HEK293 (cell line): Measurements from ENCODE around the gene ARMH4.

Experiments used
- CTCF ChIP-seq: fragments of 450-650 bp; formaldehyde crosslinking; IDR thresholded peaks from 2 replicates; pipeline ENCODE4 v1.5.1; 2016; ENCODE audit warnings: missing biosample characterization, missing genetic modification characterization
- SP2 ChIP-seq: fragments of 450-650 bp; formaldehyde crosslinking; IDR thresholded peaks from 2 replicates; pipeline ENCODE4 v1.5.1; 2016; ENCODE audit warnings: missing biosample characterization, missing genetic modification characterization
- ZBTB10 ChIP-seq: fragments of 450-650 bp; formaldehyde crosslinking; IDR thresholded peaks from 2 replicates; pipeline ENCODE4 v1.5.1; 2016; ENCODE audit warnings: missing biosample characterization, missing genetic modification characterization
- ZNF274 ChIP-seq, 2 experiments: fragments of 200-500 bp in 1 of 2; fragments of 450-650 bp in 1 of 2; sonication (Bioruptor generic) in 1 of 2; formaldehyde crosslinking in 1 of 2; IDR thresholded peaks; 2 replicates each; pipeline versions ENCODE4 v1.5.1 to v1.6.1; 2014 to 2016; ENCODE audit warnings: borderline replicate concordance in 1 of 2, inconsistent platforms in 1 of 2, low read length in 1 of 2, missing biosample characterization in 1 of 2, missing genetic modification characterization in 1 of 2
- ZNF341 ChIP-seq: fragments of 450-650 bp; formaldehyde crosslinking; IDR thresholded peaks from 2 replicates; pipeline ENCODE4; 2016; ENCODE audit warnings: low read depth, missing biosample characterization, missing genetic modification characterization
- ZNF704 ChIP-seq: fragments of 450-650 bp; formaldehyde crosslinking; IDR thresholded peaks from 2 replicates; pipeline ENCODE4 v1.5.1; 2016; ENCODE audit warnings: missing biosample characterization, missing genetic modification characterization

- TF ChIP-seq SP2 (tag by site-specific recombination) (no peak), ZNF274 (IDR thresholded peaks at IDR 0.05; ENCODE audit: low read length) (no peak), ZNF274 (tag by site-specific recombination; IDR thresholded peaks at IDR 0.05; ENCODE audit: borderline replicate concordance) (no peak), CTCF (tag by site-specific recombination) (no peak), ZNF341 (tag by site-specific recombination) (no peak), ZBTB10 (no peak), ZNF704 (tag by site-specific recombination) (no peak)
These were observed 52.3 kb downstream of the ARMH4 start for GRCh38 chr14:58099682-58100081.
